Heart left ventricle (tissue), 16 donors: ENCODE results near the gene UBASH3A. TPM values are rescaled to one million over a fixed set of nuclear protein-coding genes. Genes with fewer than 3 reads are reported as not detected.

ENCODE experiments used
- ATAC-seq, 4 donors: fragments of 200-7000 bp; cut with Tn5 transposase; one replicate each; pipeline ENCODE4 v1.9.1; 2020 to 2022; ENCODE audit warnings: moderate library complexity in 4 of 4, mild to moderate bottlenecking in 3 of 4, moderate number of reproducible peaks in 1 of 4
- DNase-seq, 5 donors: peaks; one replicate each; pipeline ENCODE4 v3.0.0-alpha.2; 2020
- H3K27ac ChIP-seq, 12 donors: fragments of 200-600 bp; sonication (generic) in 4 of 12; one replicate each; pipeline versions ENCODE4 v1.5.0 to v1.8.0; 2016 to 2022; ENCODE audit warnings: mild to moderate bottlenecking in 2 of 12
- H3K27me3 ChIP-seq, 9 donors: fragments of 200-600 bp; sonication (generic) in 2 of 9; one replicate each; pipeline versions ENCODE4 v1.5.1 to v1.8.0; 2016 to 2022; ENCODE audit warnings: mild to moderate bottlenecking in 3 of 9
- H3K36me3 ChIP-seq, 9 donors: fragments of 200-600 bp; sonication (generic) in 2 of 9; one replicate each; pipeline versions ENCODE4 v1.5.0 to v1.8.0; 2018 to 2022; ENCODE audit warnings: mild to moderate bottlenecking in 2 of 9
- H3K4me1 ChIP-seq, 12 donors: fragments of 200-600 bp; sonication (generic) in 4 of 12; one replicate each; pipeline versions ENCODE4 v1.5.0 to v1.8.0; 2016 to 2022; ENCODE audit warnings: mild to moderate bottlenecking in 3 of 12
- H3K4me3 ChIP-seq, 12 donors: fragments of 200-600 bp; sonication (generic) in 4 of 12; one replicate each; pipeline versions ENCODE4 v1.5.0 to v1.8.0; 2017 to 2022; ENCODE audit warnings: mild to moderate bottlenecking in 9 of 12, moderate library complexity in 4 of 12
- H3K9me3 ChIP-seq, 12 donors: fragments of 200-600 bp; sonication (generic) in 4 of 12; one replicate each; pipeline versions ENCODE4 v1.5.0 to v1.8.0; 2016 to 2022; ENCODE audit warnings: mild to moderate bottlenecking in 1 of 12
- CTCF ChIP-seq, 12 donors: fragments of 200-600 bp; sonication (generic) in 4 of 12; IDR thresholded peaks; one replicate each; pipeline versions ENCODE4 v1.5.0 to v1.8.0; 2018 to 2022; ENCODE audit warnings: antibody characterized with exemption in 12 of 12, mild to moderate bottlenecking in 5 of 12
- POLR2A ChIP-seq, 2 donors: fragments of 450-650 bp; IDR thresholded peaks; one replicate each; pipeline ENCODE4 v1.6.1; 2017; ENCODE audit warnings: antibody characterized with exemption in 2 of 2, mild to moderate bottlenecking in 2 of 2, moderate library complexity in 2 of 2
- WGBS, 4 donors: extraction: QIAGEN DNeasy Blood & Tissue Kit in 2 of 4; methylation state at CpG; one replicate each; pipeline versions ENCODE4 v1.1.5 to v1.1.7; 2013 to 2018; 5-methylcytosine and 5-hydroxymethylcytosine counted together
- intact Hi-C, 10 donors: fragments of 100-400 bp; cut with DNase I; formaldehyde crosslinking; loops; one replicate each; pipeline versions ENCODE4 v1.11.1 to v1.14.2; 2022
- polyA plus RNA-seq, 2 donors: library from polyadenylated mRNA; stranded (reverse); fragments of 200-250 nt; gene quantifications; one replicate each; pipeline ENCODE4 v1.2.3, GENCODE V29; 2013
- total RNA-seq, 9 donors: library from RNA; depleted of rRNA in 2 of 9; stranded (reverse); fragments of >200 nt in 2 of 9; fragmentation: NEBNext Ultra II Directional in 3 of 9; extraction: Animal tissue kit (Norgen Biotek cat#: 25700) in 3 of 9; gene quantifications; one replicate each; pipeline versions ENCODE4 v1.1.0 to v1.2.4, GENCODE V29; 2016 to 2023
- donor health status: ischemic (EF 13 %, LVEDD 7.1; RV severe dilation, severe dysfunction).
- donor health status: healthy with polysubstance abuse.
- donor health status: DM: no; HTN: yes; CAD: no.
- donor health status: DM: no; HTN: no; CAD: no.
- donor health status: ischemic (EF 25% LVEDD 6.9; RV normal size, moderate dysfunction).
- donor health status: ischemic (EF 25% LVEDD 5.7; RV mildly dilated, moderate dysfunction).
- donor health status: healthy.
- donor health status: DM: yes; HTN: yes; CAD: no.
- donor health status: ischemic (EF 35%, LVEDD 5.7; RV mildly dilated, moderate dysfunction).
- donor health status: nonischemic (EF 11% LVEDD 7.7; RV severe dilation, severe dysfunction).
- donor health status: DM: yes; HTN: yes; CAD: no.
- donor health status: PGD.
- donor health status: ischemic (EF 29% LVEDD 5.4; RV normal size, mild dysfunction).
- donor health status: nonischemic (EF 23%, LVEDD 6.1; RV moderate dilation, normal function).

Gene UBASH3A
- total and polyA plus RNA-seq, 11 donors = 0.04 to 2.4 (median 0.47) TPM; not detected in 7

- H3K27ac ChIP-seq = no peak overlapping the region
- ATAC-seq = no peak
- TF ChIP-seq POLR2A (IDR thresholded peaks at IDR 0.05) = no peak
- TF ChIP-seq CTCF (IDR thresholded peaks at IDR 0.05) = no peak
- H3K4me3 ChIP-seq = no peak overlapping the region
- intact Hi-C loops = no loop called here
- no peak for DNase-seq
- WGBS, 4 donors = 76 to 82% (median 79%) methylated on average over 18 of the region's 18 CpGs
- no peaks in the 10 kb centered on the region for H3K9me3 ChIP-seq
- H3K4me1 ChIP-seq = no peaks in the 10 kb centered on the region
- peaks cover 0 to 36% (median 0%) of the 10 kb centered on the region in 9 donors for H3K27me3 ChIP-seq
- H3K36me3 ChIP-seq = no peaks in the 10 kb centered on the region
Observed at GRCh38 chr21:42370894-42371654, 32.6 kb upstream of the UBASH3A start.

GRCh38 chr21:42373196-42373907 lies 30.4 kb upstream of the UBASH3A start:
- intact Hi-C loops = no loop called here
- no peak for TF ChIP-seq POLR2A (IDR thresholded peaks at IDR 0.05)
- no peak for TF ChIP-seq CTCF (IDR thresholded peaks at IDR 0.05)
- Histone ChIP-seq H3K9me3 (no peaks in the 10 kb centered on the region), H3K36me3 (no peaks in the 10 kb centered on the region), H3K27me3 (peaks cover 0 to 40% (median 5%) of the 10 kb centered on the region in 9 donors), H3K27ac (no peak overlapping the region), H3K4me1 (no peaks in the 10 kb centered on the region), H3K4me3 (no peak overlapping the region)
- ATAC-seq (no peak), DNase-seq (no peak)
- WGBS, 4 donors = 73 to 80% (median 76%) methylated on average over 19 to 25 of the region's 25 CpGs

GRCh38 chr21:42373908-42374455 lies 29.7 kb upstream of the UBASH3A start:
- intact Hi-C loops = no loop called here
- no peak for ATAC-seq
- Histone ChIP-seq H3K4me3 (no peak overlapping the region), H3K27me3 (peaks cover 0 to 35% (median 5%) of the 10 kb centered on the region in 9 donors), H3K36me3 (no peaks in the 10 kb centered on the region), H3K9me3 (no peaks in the 10 kb centered on the region), H3K4me1 (no peaks in the 10 kb centered on the region), H3K27ac (no peak overlapping the region)
- TF ChIP-seq CTCF (IDR thresholded peaks at IDR 0.05) (no peak), POLR2A (IDR thresholded peaks at IDR 0.05) (no peak)
- no peak for DNase-seq
- WGBS, 4 donors = 84 to 89% (median 87%) methylated on average over 9 to 16 of the region's 16 CpGs

- intact Hi-C loops = no loop called here
- Histone ChIP-seq H3K27me3 (peaks cover 0 to 35% (median 5%) of the 10 kb centered on the region in 9 donors), H3K4me3 (no peak overlapping the region), H3K27ac (no peak overlapping the region), H3K9me3 (no peaks in the 10 kb centered on the region), H3K4me1 (no peaks in the 10 kb centered on the region), H3K36me3 (no peaks in the 10 kb centered on the region)
- TF ChIP-seq POLR2A (IDR thresholded peaks at IDR 0.05) = no peak
- no peak for TF ChIP-seq CTCF (IDR thresholded peaks at IDR 0.05)
- DNase-seq = no peak
- WGBS, 4 donors = 79 to 86% (median 84%) methylated on average over 7 of the region's 7 CpGs
- ATAC-seq = no peak
Observed at GRCh38 chr21:42374457-42374856, 29.2 kb upstream of the UBASH3A start.
